ENCODE data around the gene MYO10.

Gene MYO10

DNA sequence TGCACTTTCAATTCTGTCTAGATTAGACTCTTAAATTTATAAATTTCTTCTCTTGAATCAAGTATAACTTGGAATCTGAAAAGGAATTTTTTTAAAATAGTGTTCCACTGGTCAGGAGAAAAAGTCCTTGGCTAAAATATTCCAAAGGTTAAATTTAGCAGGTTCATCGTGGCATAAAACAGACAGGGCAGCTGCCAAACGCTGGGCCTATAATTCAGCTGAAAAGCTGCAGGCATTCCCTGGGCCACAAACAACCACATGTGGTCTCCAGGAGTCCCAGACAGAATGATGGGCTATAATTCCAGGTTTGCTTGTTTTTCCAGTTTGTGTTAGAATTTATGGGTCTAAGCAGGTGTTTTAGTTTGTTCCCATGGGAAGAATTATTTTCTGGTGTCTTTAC lies 248.2 kb downstream of the MYO10 start:
- DNase-seq (ENCODE audit: extremely low read depth, low read depth), result no peak
- H3K4me3 ChIP-seq (replicated peaks; ENCODE audit: low read depth, low read length), result no peak overlapping the region
- TF ChIP-seq, protein P1, sequence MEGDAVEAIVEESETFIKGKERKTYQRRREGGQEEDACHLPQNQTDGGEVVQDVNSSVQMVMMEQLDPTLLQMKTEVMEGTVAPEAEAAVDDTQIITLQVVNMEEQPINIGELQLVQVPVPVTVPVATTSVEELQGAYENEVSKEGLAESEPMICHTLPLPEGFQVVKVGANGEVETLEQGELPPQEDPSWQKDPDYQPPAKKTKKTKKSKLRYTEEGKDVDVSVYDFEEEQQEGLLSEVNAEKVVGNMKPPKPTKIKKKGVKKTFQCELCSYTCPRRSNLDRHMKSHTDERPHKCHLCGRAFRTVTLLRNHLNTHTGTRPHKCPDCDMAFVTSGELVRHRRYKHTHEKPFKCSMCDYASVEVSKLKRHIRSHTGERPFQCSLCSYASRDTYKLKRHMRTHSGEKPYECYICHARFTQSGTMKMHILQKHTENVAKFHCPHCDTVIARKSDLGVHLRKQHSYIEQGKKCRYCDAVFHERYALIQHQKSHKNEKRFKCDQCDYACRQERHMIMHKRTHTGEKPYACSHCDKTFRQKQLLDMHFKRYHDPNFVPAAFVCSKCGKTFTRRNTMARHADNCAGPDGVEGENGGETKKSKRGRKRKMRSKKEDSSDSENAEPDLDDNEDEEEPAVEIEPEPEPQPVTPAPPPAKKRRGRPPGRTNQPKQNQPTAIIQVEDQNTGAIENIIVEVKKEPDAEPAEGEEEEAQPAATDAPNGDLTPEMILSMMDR (IDR thresholded peaks at IDR 0.05; ENCODE audit: low read depth, low read length, missing control alignments), result no peak

DNA sequence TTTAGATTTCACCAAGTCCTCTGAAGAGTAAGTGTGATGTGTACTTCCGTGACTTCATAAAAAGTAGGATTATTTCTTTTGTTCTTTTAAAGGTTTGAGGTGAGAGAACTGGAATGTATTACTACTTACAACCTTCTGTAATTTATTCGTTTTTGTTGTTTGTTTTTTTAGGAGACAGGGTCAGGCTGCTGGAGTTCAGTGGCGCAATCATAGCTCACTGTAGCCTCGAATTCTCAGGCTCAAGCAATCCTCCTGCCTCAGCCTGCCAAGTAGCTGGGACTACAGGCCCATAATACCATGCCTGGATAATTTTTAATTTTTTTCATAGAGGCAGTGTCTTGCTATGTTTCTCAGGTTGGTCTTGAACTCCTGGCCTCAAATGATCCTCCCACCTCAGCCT lies 251.0 kb downstream of the MYO10 start:
- TF ChIP-seq, protein P1 (IDR thresholded peaks at IDR 0.05; ENCODE audit: low read depth, low read length, missing control alignments), result no peak
- H3K4me3 ChIP-seq (replicated peaks; ENCODE audit: low read depth, low read length), result no peak overlapping the region
- no peak for DNase-seq (ENCODE audit: extremely low read depth, low read depth)

DNA sequence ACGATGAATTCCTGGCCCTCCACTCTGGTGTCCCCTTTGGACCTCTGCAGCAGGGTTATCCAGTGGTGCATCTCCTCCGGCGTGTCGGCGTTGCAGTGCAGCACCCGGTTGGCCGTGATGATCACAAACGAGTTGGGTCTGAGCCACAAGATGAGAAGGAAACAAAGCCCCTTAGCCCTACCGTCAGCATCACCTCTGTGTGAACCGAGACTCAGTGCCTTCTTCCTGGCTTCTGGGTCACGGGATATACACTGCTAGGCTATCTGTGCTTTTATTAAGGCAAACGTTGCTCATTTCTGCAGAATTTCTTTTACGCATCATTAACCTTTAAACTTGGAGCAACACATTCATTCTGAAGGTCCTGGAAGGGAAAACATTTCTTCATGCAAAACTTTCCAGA lies 254.2 kb downstream of the MYO10 start:
- H3K4me3 ChIP-seq (replicated peaks; ENCODE audit: low read depth, low read length), result no peak overlapping the region
- TF ChIP-seq, protein P1 (IDR thresholded peaks at IDR 0.05; ENCODE audit: low read depth, low read length, missing control alignments), result no peak
- no peak for DNase-seq (ENCODE audit: extremely low read depth, low read depth)

DNA sequence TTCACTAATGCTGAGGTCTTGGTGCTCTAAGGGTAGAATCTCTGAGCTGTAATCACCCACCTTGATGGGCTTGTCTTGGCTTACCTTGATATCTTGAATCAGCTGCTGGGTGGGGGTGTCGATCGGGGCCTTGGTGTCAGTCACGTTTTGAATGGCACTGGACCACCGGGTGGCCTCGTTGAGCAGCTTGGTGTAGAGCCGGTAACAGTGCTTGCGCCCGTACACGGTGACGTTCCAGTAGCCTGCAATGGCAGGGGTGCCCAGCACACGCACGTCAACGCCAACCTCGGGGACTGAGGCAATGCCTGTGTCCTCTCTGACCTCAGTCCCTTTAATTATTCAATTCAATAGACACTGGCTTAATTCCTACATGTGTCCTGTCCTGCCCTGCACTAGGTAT lies 256.2 kb downstream of the MYO10 start:
- TF ChIP-seq, protein P1 (IDR thresholded peaks at IDR 0.05; ENCODE audit: low read depth, low read length, missing control alignments), result no peak
- DNase-seq (ENCODE audit: extremely low read depth, low read depth), result no peak
- no peak overlapping the region for H3K4me3 ChIP-seq (replicated peaks; ENCODE audit: low read depth, low read length)

DNA sequence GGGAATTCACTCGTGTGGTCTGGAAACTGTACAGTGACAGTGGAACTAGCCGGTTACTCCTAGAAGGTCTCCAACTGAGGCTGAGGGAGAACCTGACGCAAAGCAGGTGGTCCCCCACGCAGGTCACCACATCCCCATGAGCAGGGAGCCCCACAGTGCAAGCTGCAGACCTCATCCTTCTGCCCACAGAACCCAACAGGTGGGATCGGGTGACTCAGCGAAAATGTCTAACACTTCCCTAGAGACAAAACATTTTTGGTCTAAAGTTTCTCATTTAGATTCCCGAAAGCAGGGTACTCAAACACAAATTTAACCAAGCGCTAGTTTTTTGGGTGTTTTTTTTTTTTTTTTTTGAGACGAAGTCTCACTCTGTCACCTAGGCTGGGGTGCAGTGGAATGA lies 256.9 kb downstream of the MYO10 start:
- no peak overlapping the region for H3K4me3 ChIP-seq (replicated peaks; ENCODE audit: low read depth, low read length)
- no peak for DNase-seq (ENCODE audit: extremely low read depth, low read depth)
- TF ChIP-seq, protein P1 (IDR thresholded peaks at IDR 0.05; ENCODE audit: low read depth, low read length, missing control alignments), result no peak

DNA sequence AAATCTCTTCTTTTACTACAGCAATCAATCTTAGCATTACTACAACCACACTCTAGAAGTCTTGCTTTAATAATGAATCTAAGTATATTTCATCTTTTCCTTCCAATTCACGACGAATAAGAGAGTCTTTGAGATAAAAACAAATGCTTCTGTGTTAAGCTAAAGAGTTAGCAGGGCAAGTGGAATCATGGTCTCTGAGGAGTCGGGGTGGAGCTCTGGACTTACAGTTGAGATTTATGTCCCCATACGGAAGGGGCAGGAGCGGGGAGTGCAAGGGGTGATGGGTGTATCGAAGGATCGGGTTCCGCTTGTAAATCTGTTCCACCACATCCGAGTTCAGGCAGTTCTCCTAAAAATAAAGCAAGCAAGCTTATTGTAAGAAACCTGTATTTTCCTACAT lies 260.3 kb downstream of the MYO10 start:
- H3K4me3 ChIP-seq (replicated peaks; ENCODE audit: low read depth, low read length), result no peak overlapping the region
- TF ChIP-seq, protein P1 (IDR thresholded peaks at IDR 0.05; ENCODE audit: low read depth, low read length, missing control alignments), result no peak
- no peak for DNase-seq (ENCODE audit: extremely low read depth, low read depth)

DNA sequence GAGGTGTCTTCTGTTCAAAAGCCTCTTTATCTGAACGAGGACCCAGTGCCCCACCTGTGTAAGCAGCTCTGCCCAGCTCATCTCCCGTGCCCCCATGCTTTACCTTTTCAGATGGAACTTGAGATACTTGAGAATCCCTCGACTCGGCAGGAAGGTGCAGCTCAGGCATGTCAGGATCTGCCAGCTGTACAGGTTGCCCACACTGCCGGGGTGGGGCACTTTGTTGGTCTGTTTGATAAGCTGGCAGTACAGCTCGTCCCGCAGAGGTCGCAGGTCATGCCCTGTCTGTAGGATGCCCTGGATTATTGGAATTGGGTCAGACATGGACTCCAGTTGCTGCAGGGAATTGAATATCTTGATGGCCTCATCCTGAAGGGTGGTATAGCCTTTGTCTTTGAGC lies 261.3 kb downstream of the MYO10 start:
- no peak overlapping the region for H3K4me3 ChIP-seq (replicated peaks; ENCODE audit: low read depth, low read length)
- DNase-seq (ENCODE audit: extremely low read depth, low read depth), result no peak
- TF ChIP-seq, protein P1 (IDR thresholded peaks at IDR 0.05; ENCODE audit: low read depth, low read length, missing control alignments), result no peak
